ENCODE results near the gene RASA1. TPM values are rescaled to one million over a fixed set of nuclear protein-coding genes. Genes with fewer than 3 reads are reported as not detected.
"Not testable (repeated sequence)": the region's sequence is repeated elsewhere in the genome, so short reads cannot be mapped to it uniquely, and the experiment has no call there.

RASA1 gene
- total and polyA plus RNA-seq, 2 experiments from 2014 or later, result 32.1 to 67.8 TPM

DNA sequence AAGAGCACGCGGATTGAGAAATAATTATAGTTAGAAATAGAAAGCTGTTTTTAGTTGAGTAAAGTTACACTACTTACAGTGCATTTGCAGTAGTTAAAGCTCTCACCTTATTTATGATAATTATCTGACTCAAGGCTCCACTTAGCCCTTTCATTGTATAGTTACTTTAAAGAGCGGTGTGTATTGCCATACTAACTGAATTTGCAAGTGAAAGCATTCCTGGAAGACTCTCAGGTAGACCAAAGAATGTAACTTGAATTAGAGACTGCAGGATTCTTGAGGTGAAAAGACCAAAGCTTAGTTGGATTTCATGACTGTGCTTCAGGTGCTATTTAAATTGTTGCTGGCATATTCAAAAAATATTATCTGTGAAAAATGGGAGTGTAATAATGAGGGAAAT is 4.2 kb upstream of the RASA1 start:
- WGBS, 2 experiments (ENCODE audit: low coverage in 1 of 2, low lambda C conversion rate in 2 of 2, missing lambda C conversion rate in 2 of 2), result 77 to 86% methylated on average over 3 of the region's 3 CpGs
- H3K9ac ChIP-seq, result no peak overlapping the region
- H3K27ac ChIP-seq, result no peak overlapping the region
- no peak for TF ChIP-seq EZH2phosphoT487 (IDR thresholded peaks at IDR 0.05; ENCODE audit: insufficient read depth, low read depth)
- TF ChIP-seq EZH2 (IDR thresholded peaks at IDR 0.05; ENCODE audit: insufficient read depth, poor library complexity, severe bottlenecking), result no peak
- no peaks in the 10 kb centered on the region for H3K27me3 ChIP-seq (replicated peaks; ENCODE audit: insufficient read depth)
- in situ Hi-C loops (cut with MboI), result no loop called here
- H3K9me3 ChIP-seq (ENCODE audit: low read depth), result no peaks in the 10 kb centered on the region
- H3F3A ChIP-seq (ENCODE audit: insufficient read depth), result no peaks in the 10 kb centered on the region; the same call in 1 of the 2 replicates
- H3K4me1 ChIP-seq (ENCODE audit: insufficient read depth), result no peaks in the 10 kb centered on the region; the same call in 1 of the 2 replicates
- H3K9me2 ChIP-seq (ENCODE audit: insufficient read depth), result no peaks in the 10 kb centered on the region
- H4K20me1 ChIP-seq (ENCODE audit: insufficient read depth), result no peaks in the 10 kb centered on the region
- DNase-seq, result no peak
- no peak overlapping the region for H3K4me2 ChIP-seq (ENCODE audit: unreplicated experiment)
- no peaks in the 10 kb centered on the region for H3K36me3 ChIP-seq (ENCODE audit: low read depth)
- no peak overlapping the region for H3K4me3 ChIP-seq
- H3K79me2 ChIP-seq (ENCODE audit: insufficient read depth), result peaks cover 4% of the 10 kb centered on the region; the same call in 1 of the 2 replicates
- no peak overlapping the region; the same call in 1 of the 2 replicates for H2AFZ ChIP-seq

DNA sequence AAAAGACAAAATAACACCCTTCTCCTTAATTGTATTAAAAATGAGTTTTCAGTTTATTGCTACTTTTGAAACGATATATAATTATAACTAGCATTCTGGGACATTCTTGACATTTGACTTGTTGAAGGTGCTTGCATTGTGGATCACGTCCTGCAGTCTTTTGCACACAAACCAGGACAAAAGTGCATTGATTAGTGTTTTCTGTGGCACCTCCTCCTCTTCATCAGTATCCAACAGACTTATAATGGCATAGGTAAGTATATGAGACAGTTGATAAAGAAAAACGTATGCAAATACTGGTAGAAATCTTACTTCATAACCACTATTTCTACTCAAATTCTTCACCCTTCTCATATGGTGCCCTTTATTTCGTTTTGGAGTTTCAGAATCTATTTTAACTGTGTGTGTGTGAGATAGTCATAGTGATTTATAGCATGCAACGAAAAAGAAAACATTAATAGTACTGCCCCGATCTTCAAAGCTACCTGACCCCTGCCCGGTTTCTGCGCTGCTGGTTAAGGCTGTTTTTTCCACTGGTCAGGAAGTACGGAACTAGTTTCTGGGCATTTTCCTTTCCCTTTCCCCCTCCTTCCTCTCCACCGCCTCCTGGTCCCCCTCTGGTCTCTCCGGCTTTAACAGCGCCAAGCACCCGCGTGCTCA is 639 bp upstream of the RASA1 start:
- H3K79me2 ChIP-seq (ENCODE audit: insufficient read depth), result peaks cover 40% of the 10 kb centered on the region
- H3K9ac ChIP-seq, result peak overlapping the region; percentile 84
- peaks cover 8% of the 10 kb centered on the region for H3K4me1 ChIP-seq (ENCODE audit: insufficient read depth)
- H3K4me2 ChIP-seq (ENCODE audit: unreplicated experiment), result peak overlapping the region; percentile 82
- H3K36me3 ChIP-seq (ENCODE audit: low read depth), result no peaks in the 10 kb centered on the region
- H4K20me1 ChIP-seq (ENCODE audit: insufficient read depth), result no peaks in the 10 kb centered on the region
- WGBS, 2 experiments (ENCODE audit: low coverage in 1 of 2, low lambda C conversion rate in 2 of 2, missing lambda C conversion rate in 2 of 2), result 8 to 10% methylated on average over 14 of the region's 14 CpGs
- peak overlapping the region; percentile 90 for H3K4me3 ChIP-seq
- peaks cover 12% of the 10 kb centered on the region for H3F3A ChIP-seq (ENCODE audit: insufficient read depth)
- no peaks in the 10 kb centered on the region for H3K27me3 ChIP-seq (replicated peaks; ENCODE audit: insufficient read depth)
- H3K9me3 ChIP-seq (ENCODE audit: low read depth), result no peaks in the 10 kb centered on the region
- no peak for DNase-seq
- in situ Hi-C loops (cut with MboI), result no loop called here
- no peak for TF ChIP-seq EZH2 (IDR thresholded peaks at IDR 0.05; ENCODE audit: insufficient read depth, poor library complexity, severe bottlenecking)
- no peak for TF ChIP-seq EZH2phosphoT487 (IDR thresholded peaks at IDR 0.05; ENCODE audit: insufficient read depth, low read depth)
- H2AFZ ChIP-seq, result peak overlapping the region; percentile 94
- peak overlapping the region; percentile 87 for H3K27ac ChIP-seq
- H3K9me2 ChIP-seq (ENCODE audit: insufficient read depth), result no peaks in the 10 kb centered on the region

DNA sequence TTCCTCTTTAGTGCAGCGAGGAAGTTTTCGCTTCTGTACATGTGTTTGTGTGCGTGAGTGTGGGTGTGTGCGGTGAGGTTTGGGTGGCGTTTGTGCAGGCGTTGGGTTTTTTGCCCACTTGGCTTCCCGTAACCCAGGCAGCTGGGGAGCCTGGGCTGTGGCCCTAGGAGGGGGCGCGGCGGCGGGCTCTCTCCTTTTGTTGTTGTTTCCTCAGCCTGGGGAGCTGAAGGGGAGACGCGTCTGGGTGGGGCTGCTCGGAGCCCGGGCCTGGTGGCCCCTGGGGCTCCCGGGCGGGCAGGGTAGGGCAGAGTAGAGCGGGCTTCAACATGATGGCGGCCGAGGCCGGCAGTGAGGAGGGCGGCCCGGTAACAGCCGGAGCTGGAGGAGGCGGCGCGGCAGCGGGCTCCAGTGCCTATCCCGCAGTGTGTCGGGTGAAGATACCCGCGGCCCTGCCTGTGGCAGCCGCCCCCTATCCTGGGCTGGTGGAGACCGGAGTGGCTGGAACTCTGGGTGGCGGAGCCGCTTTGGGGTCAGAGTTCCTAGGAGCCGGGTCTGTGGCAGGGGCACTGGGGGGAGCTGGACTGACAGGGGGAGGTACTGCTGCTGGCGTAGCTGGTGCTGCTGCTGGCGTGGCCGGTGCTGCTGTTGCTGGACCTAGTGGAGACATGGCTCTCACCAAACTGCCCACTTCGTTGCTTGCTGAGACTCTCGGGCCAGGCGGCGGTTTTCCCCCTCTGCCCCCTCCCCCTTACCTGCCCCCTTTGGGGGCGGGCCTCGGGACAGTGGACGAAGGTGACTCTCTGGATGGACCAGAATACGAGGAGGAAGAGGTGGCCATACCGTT is 665 bp downstream of the RASA1 start:
- H3K4me1 ChIP-seq (ENCODE audit: insufficient read depth), result peaks cover 11% of the 10 kb centered on the region
- no peaks in the 10 kb centered on the region for H4K20me1 ChIP-seq (ENCODE audit: insufficient read depth)
- WGBS, 2 experiments (ENCODE audit: low coverage in 1 of 2, low lambda C conversion rate in 2 of 2, missing lambda C conversion rate in 2 of 2), result 0 to 1% methylated on average over 35 to 37 of the region's 49 CpGs
- peaks cover 12% of the 10 kb centered on the region for H3F3A ChIP-seq (ENCODE audit: insufficient read depth)
- no peaks in the 10 kb centered on the region for H3K27me3 ChIP-seq (replicated peaks; ENCODE audit: insufficient read depth)
- peaks cover 53% of the 10 kb centered on the region for H3K79me2 ChIP-seq (ENCODE audit: insufficient read depth)
- peak; percentile 83 for DNase-seq
- peak overlapping the region; percentile 90 for H3K4me3 ChIP-seq
- H3K9ac ChIP-seq, result peak overlapping the region; percentile 84
- in situ Hi-C loops (cut with MboI), result no loop called here
- H3K4me2 ChIP-seq (ENCODE audit: unreplicated experiment), result peak overlapping the region; percentile 82
- peak overlapping the region; percentile 87 for H3K27ac ChIP-seq
- H3K9me3 ChIP-seq (ENCODE audit: low read depth), result no peaks in the 10 kb centered on the region
- H3K9me2 ChIP-seq (ENCODE audit: insufficient read depth), result no peaks in the 10 kb centered on the region
- TF ChIP-seq EZH2 (IDR thresholded peaks at IDR 0.05; ENCODE audit: insufficient read depth, poor library complexity, severe bottlenecking), result no peak
- TF ChIP-seq EZH2phosphoT487 (IDR thresholded peaks at IDR 0.05; ENCODE audit: insufficient read depth, low read depth), result no peak
- H3K36me3 ChIP-seq (ENCODE audit: low read depth), result no peaks in the 10 kb centered on the region
- peak overlapping the region; percentile 94 for H2AFZ ChIP-seq

DNA sequence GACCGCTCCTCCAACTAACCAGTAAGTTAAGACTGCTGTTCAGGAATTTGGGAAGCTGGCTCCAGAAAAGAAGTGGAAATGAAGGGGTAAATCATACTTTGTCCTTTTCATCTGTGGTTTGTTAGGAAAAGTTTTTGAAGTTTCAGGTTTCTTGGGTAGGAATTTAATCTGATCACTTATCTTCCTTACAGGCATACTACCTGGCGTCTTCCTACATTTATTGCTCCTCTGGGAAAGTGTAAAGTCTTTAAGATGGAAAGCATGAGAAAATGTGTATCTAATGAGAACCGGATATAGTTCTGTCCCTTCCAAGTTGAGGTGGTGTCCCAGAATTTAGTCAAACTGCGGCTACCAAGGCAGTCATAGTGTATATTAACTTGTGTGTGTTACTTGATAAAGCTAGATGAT is 1.3 kb downstream of the RASA1 start:
- peak overlapping the region; percentile 90 for H3K4me3 ChIP-seq
- H3K9me3 ChIP-seq (ENCODE audit: low read depth), result no peaks in the 10 kb centered on the region
- H3K9me2 ChIP-seq (ENCODE audit: insufficient read depth), result no peaks in the 10 kb centered on the region
- peak overlapping the region; percentile 87 for H3K27ac ChIP-seq
- TF ChIP-seq EZH2 (IDR thresholded peaks at IDR 0.05; ENCODE audit: insufficient read depth, poor library complexity, severe bottlenecking), result no peak
- no peak for TF ChIP-seq EZH2phosphoT487 (IDR thresholded peaks at IDR 0.05; ENCODE audit: insufficient read depth, low read depth)
- peak overlapping the region; percentile 94 for H2AFZ ChIP-seq
- DNase-seq, result peak; percentile 23
- H3K4me2 ChIP-seq (ENCODE audit: unreplicated experiment), result peak overlapping the region; percentile 82
- 1 to 4% methylated on average over 4 of the region's 4 CpGs for WGBS, 2 experiments (ENCODE audit: low coverage in 1 of 2, low lambda C conversion rate in 2 of 2, missing lambda C conversion rate in 2 of 2)
- H3K79me2 ChIP-seq (ENCODE audit: insufficient read depth), result peaks cover 59% of the 10 kb centered on the region
- no peaks in the 10 kb centered on the region for H4K20me1 ChIP-seq (ENCODE audit: insufficient read depth)
- peaks cover 4% of the 10 kb centered on the region; the same call in 1 of the 2 replicates for H3K36me3 ChIP-seq (ENCODE audit: low read depth)
- in situ Hi-C loops (cut with MboI), result no loop called here
- H3F3A ChIP-seq (ENCODE audit: insufficient read depth), result peaks cover 12% of the 10 kb centered on the region
- peaks cover 11% of the 10 kb centered on the region for H3K4me1 ChIP-seq (ENCODE audit: insufficient read depth)
- no peaks in the 10 kb centered on the region for H3K27me3 ChIP-seq (replicated peaks; ENCODE audit: insufficient read depth)
- H3K9ac ChIP-seq, result peak overlapping the region; percentile 84

DNA sequence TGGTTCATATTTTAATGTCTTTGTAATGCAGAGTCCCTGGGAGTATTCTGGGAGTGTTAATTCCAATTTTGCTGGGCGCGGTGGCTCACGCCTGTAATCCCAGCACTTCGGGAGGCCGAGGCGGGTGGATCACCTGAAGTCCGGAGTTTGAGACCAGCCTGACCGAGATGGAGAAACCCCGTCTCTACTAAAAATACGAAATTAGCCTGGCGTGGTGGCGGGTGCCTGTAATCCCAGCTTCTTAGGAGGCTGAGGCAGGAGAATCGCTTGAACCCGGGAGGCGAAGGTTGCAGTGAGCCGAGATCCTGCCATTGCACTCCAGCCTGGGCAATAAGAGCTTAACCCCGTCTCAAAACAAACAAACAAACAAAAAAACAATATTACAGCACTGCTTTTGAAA is 3.2 kb downstream of the RASA1 start:
- 90 to 96% methylated on average over 17 of the region's 17 CpGs for WGBS, 2 experiments (ENCODE audit: low coverage in 1 of 2, low lambda C conversion rate in 2 of 2, missing lambda C conversion rate in 2 of 2)
- H4K20me1 ChIP-seq (ENCODE audit: insufficient read depth); in situ Hi-C loops (cut with MboI); H3K4me2 ChIP-seq (ENCODE audit: unreplicated experiment); H3K9me2 ChIP-seq (ENCODE audit: insufficient read depth); DNase-seq; H3K9ac ChIP-seq; H2AFZ ChIP-seq; H3K27me3 ChIP-seq (replicated peaks; ENCODE audit: insufficient read depth); H3K27ac ChIP-seq; H3K36me3 ChIP-seq (ENCODE audit: low read depth); H3K9me3 ChIP-seq (ENCODE audit: low read depth): not testable (repeated sequence)
- H3K79me2 ChIP-seq (ENCODE audit: insufficient read depth), result peaks cover 78% of the 10 kb centered on the region
- H3K4me3 ChIP-seq, result peak overlapping the region; percentile 90
- H3F3A ChIP-seq (ENCODE audit: insufficient read depth), result peaks cover 12% of the 10 kb centered on the region
- H3K4me1 ChIP-seq (ENCODE audit: insufficient read depth), result peaks cover 11% of the 10 kb centered on the region
